ENCODE measurements around the gene KCNK5.

The KCNK5 gene

GRCh38 chr6:39218868-39219567, 10.3 kb downstream of the KCNK5 start:
- Histone ChIP-seq H3K36me3 (ENCODE audit: control insufficient read depth, insufficient read depth, low read length) (no peaks in the 10 kb centered on the region), H3K4me3 (ENCODE audit: insufficient read depth, low read depth, low read length, poor library complexity, severe bottlenecking) (no peak overlapping the region), H3K4me1 (ENCODE audit: control insufficient read depth, insufficient read depth, low read length, poor library complexity, severe bottlenecking) (no peaks in the 10 kb centered on the region), H3K27me3 (replicated peaks; ENCODE audit: control insufficient read depth, insufficient read depth, low read length, poor library complexity, severe bottlenecking) (no peaks in the 10 kb centered on the region), H3K27ac (ENCODE audit: insufficient read depth, low read length, poor library complexity, severe bottlenecking) (no peak overlapping the region), H3K9me3 (ENCODE audit: control insufficient read depth, low read length) (no peaks in the 10 kb centered on the region)
- no peak for DNase-seq

- Histone ChIP-seq H3K9me3 (ENCODE audit: control insufficient read depth, low read length) (no peaks in the 10 kb centered on the region), H3K4me1 (ENCODE audit: control insufficient read depth, insufficient read depth, low read length, poor library complexity, severe bottlenecking) (no peaks in the 10 kb centered on the region), H3K36me3 (ENCODE audit: control insufficient read depth, insufficient read depth, low read length) (no peaks in the 10 kb centered on the region), H3K4me3 (ENCODE audit: insufficient read depth, low read depth, low read length, poor library complexity, severe bottlenecking) (no peak overlapping the region), H3K27ac (ENCODE audit: insufficient read depth, low read length, poor library complexity, severe bottlenecking) (no peak overlapping the region), H3K27me3 (replicated peaks; ENCODE audit: control insufficient read depth, insufficient read depth, low read length, poor library complexity, severe bottlenecking) (no peaks in the 10 kb centered on the region)
- no peak for DNase-seq
These were observed 12.0 kb downstream of the KCNK5 start for GRCh38 chr6:39217177-39217864.

- no peaks in the 10 kb centered on the region for H3K9me3 ChIP-seq (ENCODE audit: control insufficient read depth, low read length)
- no peaks in the 10 kb centered on the region for H3K27me3 ChIP-seq (replicated peaks; ENCODE audit: control insufficient read depth, insufficient read depth, low read length, poor library complexity, severe bottlenecking)
- H3K36me3 ChIP-seq (ENCODE audit: control insufficient read depth, insufficient read depth, low read length), result no peaks in the 10 kb centered on the region
- no peaks in the 10 kb centered on the region for H3K4me1 ChIP-seq (ENCODE audit: control insufficient read depth, insufficient read depth, low read length, poor library complexity, severe bottlenecking)
- H3K27ac ChIP-seq (ENCODE audit: insufficient read depth, low read length, poor library complexity, severe bottlenecking), result no peak overlapping the region
- H3K4me3 ChIP-seq (ENCODE audit: insufficient read depth, low read depth, low read length, poor library complexity, severe bottlenecking), result no peak overlapping the region
- no peak for DNase-seq
These were observed 13.6 kb downstream of the KCNK5 start for GRCh38 chr6:39215640-39216158.

- Histone ChIP-seq H3K4me1 (ENCODE audit: control insufficient read depth, insufficient read depth, low read length, poor library complexity, severe bottlenecking) (no peaks in the 10 kb centered on the region), H3K27me3 (replicated peaks; ENCODE audit: control insufficient read depth, insufficient read depth, low read length, poor library complexity, severe bottlenecking) (no peaks in the 10 kb centered on the region), H3K4me3 (ENCODE audit: insufficient read depth, low read depth, low read length, poor library complexity, severe bottlenecking) (no peak overlapping the region), H3K27ac (ENCODE audit: insufficient read depth, low read length, poor library complexity, severe bottlenecking) (no peak overlapping the region), H3K36me3 (ENCODE audit: control insufficient read depth, insufficient read depth, low read length) (no peaks in the 10 kb centered on the region), H3K9me3 (ENCODE audit: control insufficient read depth, low read length) (no peaks in the 10 kb centered on the region)
- no peak for DNase-seq
These were observed 14.2 kb downstream of the KCNK5 start for GRCh38 chr6:39214846-39215639.

GRCh38 chr6:39214120-39214813, 15.0 kb downstream of the KCNK5 start:
- Histone ChIP-seq H3K27ac (ENCODE audit: insufficient read depth, low read length, poor library complexity, severe bottlenecking) (no peak overlapping the region), H3K4me1 (ENCODE audit: control insufficient read depth, insufficient read depth, low read length, poor library complexity, severe bottlenecking) (no peaks in the 10 kb centered on the region), H3K9me3 (ENCODE audit: control insufficient read depth, low read length) (no peaks in the 10 kb centered on the region), H3K27me3 (replicated peaks; ENCODE audit: control insufficient read depth, insufficient read depth, low read length, poor library complexity, severe bottlenecking) (no peaks in the 10 kb centered on the region), H3K36me3 (ENCODE audit: control insufficient read depth, insufficient read depth, low read length) (no peaks in the 10 kb centered on the region), H3K4me3 (ENCODE audit: insufficient read depth, low read depth, low read length, poor library complexity, severe bottlenecking) (no peak overlapping the region)
- DNase-seq, result no peak

- no peak overlapping the region for H3K27ac ChIP-seq (ENCODE audit: insufficient read depth, low read length, poor library complexity, severe bottlenecking)
These were observed 15.9 kb downstream of the KCNK5 start for GRCh38 chr6:39213195-39213920.

GRCh38 chr6:39211183-39211582, 18.1 kb downstream of the KCNK5 start:
- Histone ChIP-seq H3K4me3 (ENCODE audit: insufficient read depth, low read depth, low read length, poor library complexity, severe bottlenecking) (no peak overlapping the region), H3K4me1 (ENCODE audit: control insufficient read depth, insufficient read depth, low read length, poor library complexity, severe bottlenecking) (no peaks in the 10 kb centered on the region), H3K27me3 (replicated peaks; ENCODE audit: control insufficient read depth, insufficient read depth, low read length, poor library complexity, severe bottlenecking) (no peaks in the 10 kb centered on the region), H3K27ac (ENCODE audit: insufficient read depth, low read length, poor library complexity, severe bottlenecking) (no peak overlapping the region), H3K9me3 (ENCODE audit: control insufficient read depth, low read length) (no peaks in the 10 kb centered on the region), H3K36me3 (ENCODE audit: control insufficient read depth, insufficient read depth, low read length) (no peaks in the 10 kb centered on the region)
- DNase-seq, result no peak

More at GRCh38 chr6:39213195-39213920, 15.9 kb downstream of the KCNK5 start:
- Histone ChIP-seq H3K27me3 (replicated peaks; ENCODE audit: control insufficient read depth, insufficient read depth, low read length, poor library complexity, severe bottlenecking) (no peaks in the 10 kb centered on the region), H3K36me3 (ENCODE audit: control insufficient read depth, insufficient read depth, low read length) (no peaks in the 10 kb centered on the region), H3K4me1 (ENCODE audit: control insufficient read depth, insufficient read depth, low read length, poor library complexity, severe bottlenecking) (no peaks in the 10 kb centered on the region), H3K9me3 (ENCODE audit: control insufficient read depth, low read length) (no peaks in the 10 kb centered on the region), H3K4me3 (ENCODE audit: insufficient read depth, low read depth, low read length, poor library complexity, severe bottlenecking) (no peak overlapping the region)
- no peak for DNase-seq

- no peak for DNase-seq
- no peaks in the 10 kb centered on the region for H3K36me3 ChIP-seq (ENCODE audit: control insufficient read depth, insufficient read depth, low read length)
- no peaks in the 10 kb centered on the region for H3K9me3 ChIP-seq (ENCODE audit: control insufficient read depth, low read length)
- H3K4me3 ChIP-seq (ENCODE audit: insufficient read depth, low read depth, low read length, poor library complexity, severe bottlenecking), result no peak overlapping the region
- H3K27me3 ChIP-seq (replicated peaks; ENCODE audit: control insufficient read depth, insufficient read depth, low read length, poor library complexity, severe bottlenecking), result no peaks in the 10 kb centered on the region
- H3K4me1 ChIP-seq (ENCODE audit: control insufficient read depth, insufficient read depth, low read length, poor library complexity, severe bottlenecking), result no peaks in the 10 kb centered on the region
- H3K27ac ChIP-seq (ENCODE audit: insufficient read depth, low read length, poor library complexity, severe bottlenecking), result no peak overlapping the region
These were observed 18.8 kb downstream of the KCNK5 start for GRCh38 chr6:39210450-39210849.

- Histone ChIP-seq H3K9me3 (ENCODE audit: control insufficient read depth, low read length) (no peaks in the 10 kb centered on the region), H3K4me1 (ENCODE audit: control insufficient read depth, insufficient read depth, low read length, poor library complexity, severe bottlenecking) (no peaks in the 10 kb centered on the region), H3K4me3 (ENCODE audit: insufficient read depth, low read depth, low read length, poor library complexity, severe bottlenecking) (no peak overlapping the region), H3K27ac (ENCODE audit: insufficient read depth, low read length, poor library complexity, severe bottlenecking) (no peak overlapping the region), H3K36me3 (ENCODE audit: control insufficient read depth, insufficient read depth, low read length) (no peaks in the 10 kb centered on the region), H3K27me3 (replicated peaks; ENCODE audit: control insufficient read depth, insufficient read depth, low read length, poor library complexity, severe bottlenecking) (no peaks in the 10 kb centered on the region)
- DNase-seq, result no peak
These were observed 19.4 kb downstream of the KCNK5 start for GRCh38 chr6:39209911-39210310.
